ENCODE measurements around the gene B3GALT4.

The B3GALT4 gene

DNA sequence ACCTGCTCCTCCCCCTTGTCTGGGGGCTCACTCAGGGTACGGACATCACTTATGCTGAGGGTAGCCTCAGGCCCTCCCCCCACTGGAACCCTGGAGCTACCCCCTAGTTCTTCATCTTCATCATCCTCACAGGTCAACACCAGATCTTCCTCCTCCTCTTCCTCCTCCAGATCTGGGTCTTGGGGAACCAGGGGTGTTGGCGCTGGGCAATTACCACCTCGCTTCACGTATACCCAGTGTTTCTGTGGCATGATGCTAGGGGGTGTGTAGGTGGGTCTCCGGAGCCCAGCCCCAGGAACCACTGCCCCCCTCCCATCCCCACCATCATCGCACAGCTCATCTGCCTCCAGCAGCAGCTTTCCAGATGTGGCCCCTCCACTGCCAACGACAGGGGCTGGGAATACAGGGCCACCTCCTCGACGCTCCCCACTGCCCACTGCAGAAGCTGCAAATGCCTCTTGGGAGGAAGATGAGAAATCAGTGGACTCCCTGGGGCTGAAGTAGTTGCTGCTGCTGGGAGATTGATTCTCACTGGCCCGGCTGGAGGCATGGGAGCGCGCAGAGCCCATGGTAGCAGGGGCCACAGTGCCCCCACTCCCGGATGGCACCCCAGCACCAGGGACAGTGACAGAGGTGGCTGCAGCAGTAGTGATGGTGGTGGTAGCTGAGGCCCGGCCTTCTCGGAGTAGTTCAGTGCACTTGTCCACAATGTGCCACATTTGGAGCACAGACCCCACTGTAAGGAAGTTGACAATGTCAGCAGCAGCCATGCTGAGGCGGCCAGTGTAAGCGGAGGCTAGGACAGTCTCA is 39.1 kb downstream of the B3GALT4 start:
- no peak for DNase-seq

DNA sequence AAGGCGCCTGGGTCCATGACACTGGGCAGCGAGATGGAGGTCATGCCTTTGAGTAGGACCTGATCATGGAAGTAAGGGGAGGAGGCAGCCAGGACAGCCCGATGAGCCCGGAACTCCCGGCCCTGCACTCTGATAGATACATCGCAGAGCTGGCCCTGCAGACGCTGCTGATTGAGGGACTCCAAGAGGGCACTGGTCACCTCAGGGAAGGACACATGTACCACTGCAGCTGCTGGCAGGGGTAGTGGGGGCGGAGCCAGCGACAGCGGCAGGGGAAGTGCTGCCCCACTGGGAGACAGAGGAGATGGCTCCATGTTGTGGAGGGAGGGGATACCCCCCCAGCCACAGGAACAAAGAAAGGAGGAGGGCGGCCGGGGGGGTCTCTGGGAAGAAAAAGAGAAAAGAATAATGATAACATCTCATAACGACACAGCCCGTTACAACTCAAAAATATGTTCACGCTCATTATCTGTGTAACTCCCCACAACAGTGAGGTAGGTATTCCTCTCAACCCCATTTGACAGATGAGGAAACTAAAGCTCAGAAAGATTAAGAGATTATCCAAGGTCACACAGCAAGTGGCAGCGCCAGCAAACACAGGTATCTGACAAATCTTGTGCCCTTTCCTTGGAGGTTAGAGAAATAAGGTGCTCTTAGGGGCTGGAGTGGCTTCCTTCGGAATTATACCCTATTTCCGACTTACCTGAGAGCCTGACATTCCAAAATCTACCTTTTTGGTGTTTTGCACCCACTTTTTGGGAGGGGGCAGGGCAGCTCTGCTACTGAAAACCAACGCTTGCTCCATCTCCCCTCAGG is 39.9 kb downstream of the B3GALT4 start:
- no peak for DNase-seq

DNA sequence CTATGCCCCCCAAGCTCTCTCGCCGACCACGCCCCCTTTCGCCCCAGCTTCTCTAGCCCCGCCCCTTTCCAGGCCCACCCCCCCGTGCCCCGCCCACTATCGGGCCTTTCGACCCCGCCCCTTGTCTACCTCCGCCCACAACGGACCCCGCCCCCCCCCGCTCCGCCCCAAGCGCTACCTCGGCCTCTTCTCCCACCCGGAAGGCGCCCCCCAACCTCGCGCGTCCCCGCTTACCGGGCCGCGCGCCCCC is 40.4 kb downstream of the B3GALT4 start:
- no peak for DNase-seq

DNA sequence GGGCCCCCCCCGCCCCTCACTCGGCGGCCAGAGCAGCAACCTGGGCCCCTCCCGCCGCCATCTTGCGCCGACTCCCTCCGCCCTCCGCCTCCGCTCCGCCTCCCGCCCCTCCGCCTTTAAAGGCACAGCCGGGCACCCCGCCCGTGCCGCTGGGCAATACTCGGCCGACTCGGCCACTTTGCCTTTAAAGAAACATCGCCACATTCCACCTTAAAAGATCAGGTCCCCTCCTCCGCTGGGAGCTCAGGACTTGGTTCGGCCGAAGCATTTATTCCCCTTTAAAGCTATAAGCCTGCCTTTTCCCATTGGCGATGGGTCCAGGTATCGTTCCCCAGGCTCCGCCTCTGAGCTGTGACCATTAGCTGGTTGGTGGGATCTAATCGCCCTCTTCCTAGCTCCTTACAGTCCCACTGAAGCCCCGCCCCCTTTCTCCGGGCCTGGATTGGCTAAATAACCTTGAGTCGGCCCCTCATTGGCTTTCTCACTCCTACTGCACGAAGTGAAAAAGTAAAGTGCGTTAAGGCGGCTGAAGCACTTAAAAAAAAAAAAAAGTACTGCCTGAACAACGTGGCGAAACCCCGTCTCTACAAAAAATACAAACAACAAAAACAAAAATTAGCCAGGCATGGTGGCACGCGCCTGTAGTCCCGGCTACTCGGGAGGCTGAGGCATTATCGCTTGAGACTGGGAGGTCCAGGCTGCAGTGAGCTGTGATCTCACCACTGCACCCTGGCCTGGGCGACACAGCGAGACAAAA is 40.9 kb downstream of the B3GALT4 start, which contains the start of gene ZBTB22:
Gene ZBTB22, minus strand, starts transcription at position 76 of the 757 bp plus-strand sequence. CDS start 828 bp downstream, outside the sequence.
- DNase-seq = peak; percentile 100

DNA sequence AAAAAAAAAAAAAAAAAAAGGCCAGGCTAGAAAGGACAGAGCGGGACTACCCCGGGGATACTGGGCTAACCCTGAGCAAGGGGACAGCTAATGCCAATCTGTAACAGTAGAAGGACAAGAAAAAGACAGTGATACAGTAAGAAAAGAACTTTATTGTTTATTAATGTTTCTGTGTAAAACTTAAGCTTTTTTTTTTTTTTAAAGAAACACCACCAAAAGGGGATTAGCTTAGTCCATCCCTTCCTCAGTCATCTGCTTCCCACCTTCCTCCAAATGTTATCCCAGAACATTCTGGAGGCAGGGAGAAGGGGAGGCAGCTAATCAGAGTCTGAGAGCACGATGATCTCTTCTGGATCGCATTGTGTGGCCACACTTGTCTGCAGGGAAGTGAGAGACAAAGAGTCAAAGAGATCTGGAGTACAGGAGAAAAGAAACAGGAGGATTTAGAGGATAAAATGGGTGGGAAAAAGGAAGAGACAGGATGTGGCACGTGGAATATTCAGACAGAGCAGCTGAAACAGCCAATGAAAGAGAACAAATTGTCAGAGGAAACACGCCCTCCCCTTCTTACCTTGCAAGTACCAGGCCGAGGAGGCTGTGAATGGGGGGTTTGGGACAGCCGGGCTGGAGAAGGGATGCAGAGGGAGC is 41.6 kb downstream of the B3GALT4 start:
- DNase-seq = no peak

DNA sequence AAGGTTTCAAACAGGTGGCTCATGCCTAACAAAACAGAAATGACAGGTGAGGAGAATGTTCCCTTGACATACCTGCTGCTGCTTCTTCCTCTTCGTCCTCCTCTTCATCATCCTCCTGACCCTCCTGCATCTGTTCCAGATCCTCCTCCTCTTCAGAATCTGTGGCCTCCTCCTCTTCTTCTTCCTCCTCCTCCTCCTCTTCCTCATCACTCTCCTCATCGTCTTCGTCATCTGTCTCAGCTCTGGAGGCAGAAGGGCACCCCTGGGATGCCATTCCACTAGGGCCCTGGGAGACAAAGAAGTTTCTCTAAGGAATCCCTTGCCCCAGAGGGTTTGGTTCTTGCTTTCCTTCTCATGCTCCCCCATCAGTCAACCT is 43.0 kb downstream of the B3GALT4 start:
- no peak for DNase-seq

DNA sequence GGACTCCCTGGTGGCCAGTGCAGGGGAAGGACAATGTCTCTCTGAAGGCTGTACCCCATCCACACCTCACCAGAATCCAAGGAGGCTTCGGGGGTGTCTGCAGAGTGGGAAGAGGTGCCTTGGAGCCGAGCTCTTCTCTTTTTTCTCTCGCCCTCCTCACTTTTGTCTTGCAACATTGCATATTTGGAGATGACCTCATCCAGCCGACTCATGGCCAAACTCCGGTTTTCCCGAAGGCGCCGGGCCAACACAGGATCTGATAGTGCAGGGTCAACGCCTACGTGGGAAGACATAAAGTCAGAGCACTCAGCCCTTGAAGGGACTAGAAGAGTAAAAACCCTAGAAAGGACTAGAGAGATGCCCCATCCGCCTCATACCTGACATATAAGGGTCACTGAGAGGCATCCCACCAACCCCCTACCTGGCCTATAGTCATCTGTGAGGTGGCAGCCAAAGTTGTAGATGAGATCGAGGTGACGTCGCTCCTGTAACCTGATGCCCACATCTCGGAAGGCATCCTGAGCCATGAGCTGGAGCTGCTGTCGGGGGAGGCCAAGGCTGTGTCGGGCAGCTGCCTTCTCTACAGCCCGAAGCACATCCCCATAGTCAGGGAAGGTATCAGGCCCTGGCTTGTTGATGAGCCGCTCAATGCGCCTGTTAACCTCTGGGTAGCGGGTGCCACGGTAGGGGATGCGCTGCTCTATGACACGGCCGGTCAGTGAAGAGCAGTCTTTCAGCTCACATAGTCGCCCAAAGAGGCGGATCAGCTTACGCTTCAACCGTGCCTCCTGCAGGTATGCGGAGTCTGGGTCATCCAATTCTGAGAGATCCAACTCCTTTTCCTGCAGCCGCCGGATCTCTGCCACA is 43.6 kb downstream of the B3GALT4 start:
- DNase-seq = no peak

DNA sequence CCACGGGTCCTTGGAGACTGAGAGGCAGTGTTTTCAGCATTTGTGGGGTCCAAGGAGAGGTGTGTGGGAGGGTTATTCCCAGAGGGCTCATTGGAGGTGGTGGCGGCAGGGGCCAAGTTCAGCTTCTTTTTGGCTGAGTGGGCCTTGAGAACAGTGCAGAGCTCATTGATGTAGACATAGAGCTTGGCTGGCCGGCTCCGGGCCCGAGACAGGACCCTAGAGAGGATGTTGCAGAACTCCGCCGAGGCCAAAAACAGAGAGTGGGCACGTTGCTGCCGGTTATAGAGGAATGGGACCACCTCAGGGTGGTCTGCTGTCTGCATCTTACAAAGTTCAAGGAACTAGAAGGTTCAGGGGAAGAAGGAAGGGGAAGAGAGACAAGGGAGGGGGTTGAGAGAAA is 44.3 kb downstream of the B3GALT4 start:
- DNase-seq = no peak

DNA sequence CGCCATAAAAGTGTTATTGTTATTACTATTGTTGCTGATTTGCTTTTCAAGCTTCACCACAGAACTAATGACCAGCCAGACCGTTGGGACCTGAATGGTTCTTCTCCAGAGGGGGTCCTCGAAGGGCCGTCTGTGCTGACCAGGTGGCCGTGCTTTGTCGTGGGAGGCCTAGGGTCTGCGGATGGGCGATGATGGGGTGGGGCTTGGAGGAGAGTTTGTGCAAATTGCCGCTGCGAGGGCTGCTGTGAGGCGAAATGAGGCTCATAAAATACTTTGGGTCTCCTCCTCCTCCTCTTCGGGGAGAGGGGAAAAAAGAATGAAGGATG is 46.7 kb downstream of the B3GALT4 start:
- DNase-seq = no peak

DNA sequence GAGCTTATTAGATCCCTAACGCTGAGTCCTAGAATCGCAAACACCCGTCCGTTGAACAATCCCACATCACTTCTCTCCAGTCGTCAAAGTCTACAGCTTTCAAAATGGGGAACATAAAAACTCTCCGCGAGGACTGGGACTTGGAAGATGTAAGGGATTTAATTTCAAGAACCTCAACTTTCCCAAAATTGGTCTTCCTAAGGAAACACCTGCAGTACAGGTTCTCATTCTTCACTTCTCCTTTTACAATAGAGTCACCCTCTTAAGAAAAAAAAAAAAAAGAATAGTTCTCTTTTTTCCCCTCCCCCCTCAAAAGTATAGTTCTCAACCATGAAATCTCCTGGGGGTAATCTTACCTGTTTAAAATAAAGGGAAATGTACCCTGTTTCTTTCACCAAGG is 47.2 kb downstream of the B3GALT4 start:
- DNase-seq = peak; percentile 32

All from hematopoietic multipotent progenitor cell treated with erythropoietin and hydrocortisone succinate and interleukin-3 and kit ligand, for 8 days (in vitro differentiated cells).